ENCODE data around the gene NOP9.

NOP9 gene

DNA sequence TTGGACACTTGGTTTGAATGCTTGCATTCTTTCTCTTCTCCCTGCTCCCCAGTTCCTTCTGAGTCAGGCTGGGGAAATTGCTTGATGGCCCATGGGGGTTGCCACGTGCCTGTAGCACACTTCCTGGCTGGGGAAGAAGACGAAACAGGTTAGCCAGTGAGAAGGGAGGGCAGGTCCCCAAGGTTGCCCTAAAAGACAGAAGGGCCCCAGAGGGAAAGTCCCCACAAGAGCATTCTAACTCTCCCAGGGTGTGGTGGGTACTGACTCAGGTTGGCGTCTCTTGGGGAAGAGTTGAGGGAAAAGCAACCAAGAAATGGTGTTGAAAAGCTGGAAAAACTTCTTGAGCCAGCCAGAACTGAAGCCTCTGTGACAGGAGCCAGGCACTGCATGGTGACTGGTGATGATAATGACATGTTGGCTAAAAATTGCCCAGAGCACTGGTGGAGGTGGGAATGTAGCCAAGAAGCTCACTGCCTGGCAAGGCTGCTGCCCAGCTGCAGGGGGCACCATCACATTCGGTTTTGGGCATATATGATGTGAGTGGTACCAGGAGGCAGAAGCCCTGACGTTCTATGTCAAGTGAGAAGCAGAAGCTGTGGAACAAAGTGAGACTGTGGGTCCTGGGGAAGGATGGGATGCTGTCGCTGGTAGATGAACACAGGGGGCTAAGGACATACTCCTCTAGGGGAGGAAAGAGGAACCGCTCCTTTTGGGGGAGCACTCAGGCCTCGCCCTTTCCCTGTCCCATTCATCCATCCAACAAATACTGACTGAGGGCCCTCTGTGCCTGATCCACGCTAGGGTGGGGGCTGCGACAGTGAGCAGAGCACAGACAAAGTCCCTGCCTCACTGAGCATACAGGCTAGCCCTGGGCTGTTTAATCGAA, 20.1 kb upstream of the NOP9 start:
- Histone ChIP-seq H3K4me3 (ENCODE audit: low read length) (no peak overlapping the region), H3K27me3 (ENCODE audit: control insufficient read depth, insufficient read depth, low read length) (no peaks in the 10 kb centered on the region), H3K9ac (ENCODE audit: low read length) (no peak overlapping the region), H3K27ac (ENCODE audit: low read depth, low read length) (no peak overlapping the region), H3K36me3 (ENCODE audit: control insufficient read depth, insufficient read depth, low read length) (no peaks in the 10 kb centered on the region), H3K4me1 (ENCODE audit: control insufficient read depth, insufficient read depth, low read length) (no peaks in the 10 kb centered on the region)

DNA sequence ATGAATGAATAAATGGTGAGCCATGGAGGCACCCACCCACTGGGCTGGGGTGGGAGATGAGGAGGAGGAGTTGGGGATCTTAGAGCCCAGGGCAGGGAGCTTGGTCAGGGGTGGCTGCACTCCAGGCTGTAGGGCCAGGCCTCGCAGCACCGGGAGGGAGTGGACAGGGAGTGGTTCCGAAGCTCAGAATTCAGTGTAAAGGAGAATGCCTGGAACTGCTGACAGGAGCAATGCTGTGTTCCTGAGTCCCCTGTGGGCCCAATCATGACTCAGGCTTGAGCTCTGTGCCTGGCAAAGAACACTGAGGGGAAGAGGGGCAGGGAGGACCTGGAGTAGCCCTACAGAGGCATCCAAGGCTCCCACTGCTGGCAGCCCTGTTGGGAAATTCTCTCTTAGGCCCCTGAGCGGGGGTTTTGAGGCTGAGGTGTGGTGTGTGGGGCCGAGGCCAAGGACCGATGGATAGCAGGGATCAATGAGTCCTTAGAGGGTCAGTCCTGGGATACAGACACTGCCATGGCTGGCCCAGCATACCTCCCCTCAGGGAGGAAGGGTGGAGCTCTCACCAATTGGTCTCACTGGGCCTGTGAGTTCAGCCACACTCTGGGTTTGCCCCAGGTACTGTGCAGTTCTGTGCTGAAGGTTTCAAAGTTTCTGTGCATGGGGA, 18.7 kb upstream of the NOP9 start:
- Histone ChIP-seq H3K27ac (ENCODE audit: low read depth, low read length) (no peak overlapping the region), H3K4me1 (ENCODE audit: control insufficient read depth, insufficient read depth, low read length) (no peaks in the 10 kb centered on the region), H3K9ac (ENCODE audit: low read length) (no peak overlapping the region), H3K36me3 (ENCODE audit: control insufficient read depth, insufficient read depth, low read length) (no peaks in the 10 kb centered on the region), H3K4me3 (ENCODE audit: low read length) (no peak overlapping the region), H3K27me3 (ENCODE audit: control insufficient read depth, insufficient read depth, low read length) (no peaks in the 10 kb centered on the region)

DNA sequence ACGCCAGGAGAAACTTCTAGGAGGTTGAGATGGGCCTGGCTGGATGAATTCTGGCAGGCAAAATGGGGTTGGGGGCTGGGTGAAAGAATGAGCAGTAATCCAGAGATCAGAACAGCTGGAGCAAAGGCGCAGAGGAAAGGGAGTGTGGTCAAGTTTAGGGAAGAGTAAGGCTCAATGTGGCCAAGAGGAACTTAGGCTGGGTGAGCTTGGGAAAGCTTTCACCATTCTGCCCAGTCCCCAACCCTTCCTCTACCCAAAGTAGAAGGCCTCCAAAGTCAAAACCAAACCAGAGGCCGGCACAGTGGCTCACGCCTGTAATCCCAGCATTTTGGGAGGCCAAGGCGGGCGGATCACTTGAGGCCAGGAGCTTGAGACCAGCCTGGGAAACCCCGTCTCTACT, 18.0 kb upstream of the NOP9 start:
- Histone ChIP-seq H3K9ac (ENCODE audit: low read length) (no peak overlapping the region), H3K4me3 (ENCODE audit: low read length) (no peak overlapping the region), H3K36me3 (ENCODE audit: control insufficient read depth, insufficient read depth, low read length) (no peaks in the 10 kb centered on the region), H3K27me3 (ENCODE audit: control insufficient read depth, insufficient read depth, low read length) (no peaks in the 10 kb centered on the region), H3K27ac (ENCODE audit: low read depth, low read length) (no peak overlapping the region), H3K4me1 (ENCODE audit: control insufficient read depth, insufficient read depth, low read length) (no peaks in the 10 kb centered on the region)

DNA sequence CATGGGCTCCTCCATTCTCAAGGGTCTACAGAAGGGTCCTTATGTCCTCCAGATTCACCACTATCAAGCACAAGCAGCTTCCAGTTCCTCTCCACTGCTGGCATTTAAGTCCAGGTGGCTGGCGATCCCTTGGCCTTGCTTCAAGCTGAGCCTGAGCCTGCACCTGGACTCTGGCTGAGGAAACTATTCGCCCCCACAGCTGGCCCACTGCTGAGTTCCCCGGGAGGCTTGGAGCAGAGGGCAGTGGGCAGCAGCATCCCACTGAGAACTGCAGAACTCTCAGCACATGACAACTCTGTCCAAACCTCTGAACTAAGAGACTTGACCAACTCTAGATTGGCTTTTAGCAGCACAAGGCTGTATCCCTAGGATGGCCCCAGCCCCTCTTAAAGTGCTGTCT, 16.9 kb upstream of the NOP9 start:
- H3K27me3 ChIP-seq (ENCODE audit: control insufficient read depth, insufficient read depth, low read length): no peaks in the 10 kb centered on the region

GRCh38 chr14:24283796-24284460, 15.7 kb upstream of the NOP9 start:
- Histone ChIP-seq H3K36me3 (ENCODE audit: control insufficient read depth, insufficient read depth, low read length) (no peaks in the 10 kb centered on the region), H3K4me1 (ENCODE audit: control insufficient read depth, insufficient read depth, low read length) (no peaks in the 10 kb centered on the region), H3K4me3 (ENCODE audit: low read length) (no peak overlapping the region), H3K27me3 (ENCODE audit: control insufficient read depth, insufficient read depth, low read length) (no peaks in the 10 kb centered on the region), H3K27ac (ENCODE audit: low read depth, low read length) (no peak overlapping the region), H3K9ac (ENCODE audit: low read length) (no peak overlapping the region)

More for the DNA sequence above, 16.9 kb upstream of the NOP9 start:
- Histone ChIP-seq H3K27ac (ENCODE audit: low read depth, low read length) (no peak overlapping the region), H3K9ac (ENCODE audit: low read length) (no peak overlapping the region), H3K4me1 (ENCODE audit: control insufficient read depth, insufficient read depth, low read length) (no peaks in the 10 kb centered on the region), H3K4me3 (ENCODE audit: low read length) (no peak overlapping the region), H3K36me3 (ENCODE audit: control insufficient read depth, insufficient read depth, low read length) (no peaks in the 10 kb centered on the region)

- Histone ChIP-seq H3K4me3 (ENCODE audit: low read length) (no peak overlapping the region), H3K27me3 (ENCODE audit: control insufficient read depth, insufficient read depth, low read length) (no peaks in the 10 kb centered on the region), H3K9ac (ENCODE audit: low read length) (no peak overlapping the region), H3K27ac (ENCODE audit: low read depth, low read length) (no peak overlapping the region), H3K36me3 (ENCODE audit: control insufficient read depth, insufficient read depth, low read length) (peaks cover 3% of the 10 kb centered on the region), H3K4me1 (ENCODE audit: control insufficient read depth, insufficient read depth, low read length) (no peaks in the 10 kb centered on the region)
Observed at GRCh38 chr14:24284501-24285035, 15.1 kb upstream of the NOP9 start.

DNA sequence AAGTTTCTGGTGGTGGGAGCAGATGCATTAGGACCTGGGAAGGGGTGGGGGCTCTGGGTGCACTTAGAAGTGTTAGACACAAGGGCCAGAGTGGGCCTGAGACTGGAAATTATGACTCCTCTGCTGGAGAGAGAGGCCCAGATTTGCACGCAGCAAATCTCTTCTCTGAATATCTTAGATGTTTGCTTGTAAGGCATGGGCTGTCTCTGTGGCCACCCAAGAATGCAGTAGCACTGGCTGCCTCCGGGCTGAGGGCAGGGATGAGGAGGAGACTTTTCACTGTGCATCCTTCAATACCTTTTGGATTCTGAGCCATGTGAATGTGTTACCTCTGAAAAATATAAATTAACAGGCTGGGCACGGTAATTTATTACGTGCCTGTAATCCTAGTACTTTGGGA, 14.3 kb upstream of the NOP9 start:
- no peaks in the 10 kb centered on the region for H3K4me1 ChIP-seq (ENCODE audit: control insufficient read depth, insufficient read depth, low read length)
- no peak overlapping the region for H3K9ac ChIP-seq (ENCODE audit: low read length)
- peaks cover 9% of the 10 kb centered on the region for H3K36me3 ChIP-seq (ENCODE audit: control insufficient read depth, insufficient read depth, low read length)
- no peaks in the 10 kb centered on the region for H3K27me3 ChIP-seq (ENCODE audit: control insufficient read depth, insufficient read depth, low read length)
- no peak overlapping the region for H3K4me3 ChIP-seq (ENCODE audit: low read length)
- H3K27ac ChIP-seq (ENCODE audit: low read depth, low read length): no peak overlapping the region

GRCh38 chr14:24286996-24287395, 12.7 kb upstream of the NOP9 start:
- Histone ChIP-seq H3K27me3 (ENCODE audit: control insufficient read depth, insufficient read depth, low read length) (no peaks in the 10 kb centered on the region), H3K36me3 (ENCODE audit: control insufficient read depth, insufficient read depth, low read length) (peaks cover 26% of the 10 kb centered on the region), H3K9ac (ENCODE audit: low read length) (no peak overlapping the region), H3K4me1 (ENCODE audit: control insufficient read depth, insufficient read depth, low read length) (no peaks in the 10 kb centered on the region), H3K27ac (ENCODE audit: low read depth, low read length) (no peak overlapping the region), H3K4me3 (ENCODE audit: low read length) (no peak overlapping the region)

GRCh38 chr14:24289649-24290280, 9.9 kb upstream of the NOP9 start:
- H3K4me1 ChIP-seq (ENCODE audit: control insufficient read depth, insufficient read depth, low read length): no peaks in the 10 kb centered on the region
- no peaks in the 10 kb centered on the region for H3K27me3 ChIP-seq (ENCODE audit: control insufficient read depth, insufficient read depth, low read length)
- peaks cover 34% of the 10 kb centered on the region for H3K36me3 ChIP-seq (ENCODE audit: control insufficient read depth, insufficient read depth, low read length)
- H3K27ac ChIP-seq (ENCODE audit: low read depth, low read length): no peak overlapping the region
- no peak overlapping the region for H3K9ac ChIP-seq (ENCODE audit: low read length)
- no peak overlapping the region for H3K4me3 ChIP-seq (ENCODE audit: low read length)

DNA sequence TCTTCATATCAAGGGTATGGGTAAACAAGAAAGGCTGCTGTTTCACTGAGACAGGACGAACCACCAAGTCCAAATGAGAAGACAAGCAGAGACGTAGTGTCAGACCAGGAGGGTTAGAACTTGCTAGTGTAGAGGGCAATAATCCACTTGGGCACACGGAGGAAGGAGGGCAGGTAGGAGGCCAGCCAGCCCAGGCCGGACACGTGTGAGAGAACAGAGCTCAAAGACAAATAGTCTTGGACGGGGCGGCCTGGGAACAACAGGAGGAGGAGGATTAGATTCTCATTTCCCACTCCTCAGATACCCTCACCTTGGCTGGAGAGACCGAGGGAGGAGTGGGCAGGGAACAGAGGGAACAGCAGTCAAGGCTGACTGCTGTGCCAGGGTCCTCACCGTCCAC, 8.9 kb upstream of the NOP9 start:
- Histone ChIP-seq H3K4me1 (ENCODE audit: control insufficient read depth, insufficient read depth, low read length) (no peaks in the 10 kb centered on the region), H3K36me3 (ENCODE audit: control insufficient read depth, insufficient read depth, low read length) (peaks cover 38% of the 10 kb centered on the region), H3K4me3 (ENCODE audit: low read length) (no peak overlapping the region)

DNA sequence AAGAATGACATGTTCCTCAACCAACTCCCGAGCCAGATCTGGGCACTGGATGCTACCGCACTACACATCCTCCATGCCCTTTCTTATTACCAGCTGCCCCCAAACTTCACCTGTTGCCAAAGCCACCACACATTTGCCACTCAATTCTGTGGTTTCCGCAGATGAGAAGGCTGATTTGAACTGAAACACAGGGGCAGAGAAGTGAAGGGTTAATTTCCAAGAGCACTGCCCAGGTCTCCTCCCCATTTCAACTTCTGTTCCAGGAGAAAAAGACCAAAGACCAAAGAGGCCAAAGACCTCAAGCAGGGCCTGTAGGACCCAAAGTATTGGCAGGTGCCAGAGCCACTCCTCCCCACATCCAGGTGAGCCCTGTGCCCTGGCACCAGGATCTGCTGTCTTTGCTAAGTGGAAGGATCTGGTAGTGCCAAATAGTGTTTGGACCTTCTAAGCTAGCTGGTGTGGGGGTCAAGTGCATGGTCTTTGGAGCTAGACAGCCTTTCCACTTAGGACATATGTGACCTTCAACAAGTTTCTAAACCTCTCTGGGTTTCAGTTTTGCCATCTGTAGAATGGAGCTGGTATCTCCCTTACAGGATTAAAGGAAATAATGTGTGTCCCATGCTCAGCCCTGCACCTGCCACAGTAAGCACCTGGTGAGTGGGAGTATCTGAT, 8.1 kb upstream of the NOP9 start:
- Histone ChIP-seq H3K4me3 (ENCODE audit: low read length) (no peak overlapping the region), H3K9ac (ENCODE audit: low read length) (no peak overlapping the region), H3K27me3 (ENCODE audit: control insufficient read depth, insufficient read depth, low read length) (no peaks in the 10 kb centered on the region), H3K4me1 (ENCODE audit: control insufficient read depth, insufficient read depth, low read length) (no peaks in the 10 kb centered on the region), H3K36me3 (ENCODE audit: control insufficient read depth, insufficient read depth, low read length) (peaks cover 47% of the 10 kb centered on the region), H3K27ac (ENCODE audit: low read depth, low read length) (no peak overlapping the region)

More for the DNA sequence above, 8.9 kb upstream of the NOP9 start:
- no peak overlapping the region for H3K9ac ChIP-seq (ENCODE audit: low read length)
- no peaks in the 10 kb centered on the region for H3K27me3 ChIP-seq (ENCODE audit: control insufficient read depth, insufficient read depth, low read length)
- no peak overlapping the region for H3K27ac ChIP-seq (ENCODE audit: low read depth, low read length)
